Prostate gland (tissue), 2 donors: ENCODE results near the gene CTNND2.

ENCODE experiments used
- POLR2AphosphoS5 ChIP-seq: sonication (generic); formaldehyde crosslinking; IDR thresholded peaks from one replicate; pipeline ENCODE4 v1.6.1; 2017; ENCODE audit warnings: antibody characterized with exemption
- TF ChIP-seq, protein P1 (sequence below), 4 experiments: fragments of 200-600 bp in 2 of 4; fragments of 450-650 bp in 2 of 4; sonication (generic) in 2 of 4; IDR thresholded peaks; 1 replicate in 3 of 4; 2 replicates in 1 of 4; pipeline ENCODE4 v1.5.1; 2016 to 2019; ENCODE audit warnings: antibody characterized with exemption in 4 of 4, mild to moderate bottlenecking in 2 of 4, moderate library complexity in 2 of 4

DNA sequence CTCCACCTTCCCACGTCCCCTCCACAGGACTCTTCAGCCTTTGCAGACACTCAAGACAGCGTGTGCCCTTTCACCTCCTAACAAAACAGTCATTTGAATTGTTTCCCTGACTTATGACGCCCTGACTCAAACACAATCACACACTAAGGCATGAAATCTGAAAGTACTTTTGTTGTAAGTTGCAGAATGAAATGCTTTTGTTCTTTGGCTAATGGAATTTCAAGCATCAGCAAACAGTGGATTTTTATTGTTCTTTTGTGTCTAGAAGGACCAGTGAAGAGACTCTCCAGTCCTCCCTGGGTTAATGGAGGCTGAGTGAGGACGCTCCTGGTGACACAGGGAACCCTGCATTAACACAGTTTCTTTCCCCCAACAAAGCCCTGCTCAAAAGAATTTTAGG lies 380.1 kb downstream of the CTNND2 start:
- TF ChIP-seq, protein P1, sequence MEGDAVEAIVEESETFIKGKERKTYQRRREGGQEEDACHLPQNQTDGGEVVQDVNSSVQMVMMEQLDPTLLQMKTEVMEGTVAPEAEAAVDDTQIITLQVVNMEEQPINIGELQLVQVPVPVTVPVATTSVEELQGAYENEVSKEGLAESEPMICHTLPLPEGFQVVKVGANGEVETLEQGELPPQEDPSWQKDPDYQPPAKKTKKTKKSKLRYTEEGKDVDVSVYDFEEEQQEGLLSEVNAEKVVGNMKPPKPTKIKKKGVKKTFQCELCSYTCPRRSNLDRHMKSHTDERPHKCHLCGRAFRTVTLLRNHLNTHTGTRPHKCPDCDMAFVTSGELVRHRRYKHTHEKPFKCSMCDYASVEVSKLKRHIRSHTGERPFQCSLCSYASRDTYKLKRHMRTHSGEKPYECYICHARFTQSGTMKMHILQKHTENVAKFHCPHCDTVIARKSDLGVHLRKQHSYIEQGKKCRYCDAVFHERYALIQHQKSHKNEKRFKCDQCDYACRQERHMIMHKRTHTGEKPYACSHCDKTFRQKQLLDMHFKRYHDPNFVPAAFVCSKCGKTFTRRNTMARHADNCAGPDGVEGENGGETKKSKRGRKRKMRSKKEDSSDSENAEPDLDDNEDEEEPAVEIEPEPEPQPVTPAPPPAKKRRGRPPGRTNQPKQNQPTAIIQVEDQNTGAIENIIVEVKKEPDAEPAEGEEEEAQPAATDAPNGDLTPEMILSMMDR (IDR thresholded peaks at IDR 0.05), result no peak
- TF ChIP-seq POLR2AphosphoS5, result no peak
